ENCODE measurements around the gene MRGPRG. TPM values are rescaled to one million over a fixed set of nuclear protein-coding genes. Genes with fewer than 3 reads are reported as not detected.
"Not testable (repeated sequence)": the region's sequence is repeated elsewhere in the genome, so short reads cannot be mapped to it uniquely, and the experiment has no call there.

Gene MRGPRG
- not detected for total RNA-seq

DNA sequence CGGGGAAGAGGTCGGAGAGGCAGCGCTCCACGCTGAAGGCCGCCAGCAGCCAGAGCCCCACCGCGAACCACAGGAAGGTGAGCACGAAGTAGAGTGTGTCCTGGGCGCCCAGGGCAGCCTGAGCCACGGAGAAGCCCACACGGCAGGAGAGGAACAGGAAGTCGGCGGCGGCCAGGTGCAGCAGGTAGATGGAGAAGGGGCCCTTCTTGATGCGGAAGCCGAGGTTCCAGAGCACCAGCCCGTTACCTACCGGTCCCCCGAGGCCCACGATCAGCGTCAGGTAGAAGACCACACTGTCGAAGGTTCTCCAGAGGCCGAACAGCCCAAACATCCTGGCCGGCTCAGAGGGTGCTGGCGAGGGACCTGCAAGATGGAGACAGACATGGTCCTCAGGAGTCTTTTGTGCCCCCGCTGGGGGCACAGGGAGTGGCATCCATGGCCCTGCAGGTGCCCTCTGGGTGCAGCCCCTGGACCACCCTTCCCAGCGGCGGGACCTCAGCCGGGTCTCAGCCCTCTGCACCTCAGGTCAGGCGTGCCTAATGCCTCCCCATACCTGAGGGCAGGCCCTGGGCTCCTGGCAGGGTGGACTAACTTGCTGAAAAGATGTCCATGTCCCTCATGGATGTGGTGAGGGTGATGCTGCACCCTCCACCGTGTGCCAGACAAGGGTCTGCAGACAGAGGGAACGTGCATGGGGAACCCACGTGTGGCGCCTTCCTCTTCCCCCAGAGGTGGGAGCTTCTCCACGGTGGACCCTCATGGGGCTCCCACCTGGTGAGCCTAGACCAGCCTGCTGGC is at the start of gene MRGPRG:
TSS of gene MRGPRG (minus strand) at position 331 of the 798 bp plus-strand sequence. CDS start at position 331, 0 bp downstream.
- no peak for ATAC-seq
- Mint-ChIP-seq H3K36me3 (no peaks in the 10 kb centered on the region), H3K9me3 (no peaks in the 10 kb centered on the region), H3K27ac (no peak within 1 kb of the TSS)
- DNase-seq (ENCODE audit: low spot score in 2 of 2) = peak in 1 of 2 donors; percentile 45

GRCh38 chr11:3262548-3262947 is 43.9 kb upstream of the MRGPRG start:
- not testable (repeated sequence) for H3K9me3 Mint-ChIP-seq; DNase-seq (ENCODE audit: low spot score in 2 of 2); H3K36me3 Mint-ChIP-seq; H3K27ac Mint-ChIP-seq; ATAC-seq

GRCh38 chr11:3261831-3262230 is 43.2 kb upstream of the MRGPRG start:
- not testable (repeated sequence) for ATAC-seq; H3K36me3 Mint-ChIP-seq; DNase-seq (ENCODE audit: low spot score in 2 of 2); H3K9me3 Mint-ChIP-seq; H3K27ac Mint-ChIP-seq

GRCh38 chr11:3257509-3257908 is 38.9 kb upstream of the MRGPRG start:
- H3K9me3 Mint-ChIP-seq; H3K27ac Mint-ChIP-seq; ATAC-seq; DNase-seq (ENCODE audit: low spot score in 2 of 2); H3K36me3 Mint-ChIP-seq: not testable (repeated sequence)

DNA sequence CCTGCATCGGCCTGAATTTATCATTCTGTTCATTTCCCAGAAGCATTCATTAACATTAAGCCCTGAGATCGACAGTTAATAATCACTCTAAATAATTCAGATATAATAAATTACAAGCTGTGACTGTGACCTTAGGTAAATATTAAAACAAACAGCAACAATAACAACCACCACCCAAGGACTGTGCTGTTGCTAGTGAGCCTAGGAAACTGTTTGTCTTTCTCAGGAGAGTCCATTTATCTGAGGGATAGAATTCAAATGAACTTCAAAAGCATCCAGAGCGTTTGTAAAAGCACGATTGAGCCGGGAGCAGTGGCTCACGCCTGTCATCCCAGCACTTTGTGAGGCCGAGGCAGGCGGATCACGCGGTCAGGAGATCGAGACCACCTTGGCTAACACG is 36.6 kb upstream of the MRGPRG start:
- DNase-seq (ENCODE audit: low spot score in 2 of 2); ATAC-seq; H3K9me3 Mint-ChIP-seq; H3K36me3 Mint-ChIP-seq; H3K27ac Mint-ChIP-seq: not testable (repeated sequence)

GRCh38 chr11:3254773-3255172 is 36.2 kb upstream of the MRGPRG start:
- not testable (repeated sequence) for ATAC-seq; H3K27ac Mint-ChIP-seq; DNase-seq (ENCODE audit: low spot score in 2 of 2); H3K36me3 Mint-ChIP-seq; H3K9me3 Mint-ChIP-seq

- Mint-ChIP-seq H3K27ac (no peak overlapping the region), H3K9me3 (no peaks in the 10 kb centered on the region), H3K36me3 (no peaks in the 10 kb centered on the region)
- DNase-seq (ENCODE audit: low spot score in 2 of 2) (no peak), ATAC-seq (no peak)
These were observed 26.5 kb upstream of the MRGPRG start for GRCh38 chr11:3245071-3245470.

DNA sequence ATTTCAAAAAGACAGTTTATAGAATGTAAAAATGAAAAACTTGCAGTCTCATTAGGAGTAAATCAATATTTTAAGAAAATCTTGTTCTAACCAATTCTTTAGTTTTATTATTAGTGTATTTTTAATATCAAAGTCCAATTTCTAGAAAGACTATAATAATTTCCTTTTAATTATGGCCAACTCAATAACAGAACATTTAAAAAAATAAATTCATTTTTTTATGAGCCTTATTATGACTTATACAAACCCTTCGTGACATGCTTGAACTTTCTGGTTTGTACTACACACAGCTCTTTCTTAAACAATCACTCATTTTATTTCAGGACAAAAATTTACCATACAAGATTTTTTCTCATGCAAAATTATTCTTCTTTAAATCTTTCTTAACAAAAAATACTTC is 25.3 kb upstream of the MRGPRG start:
- no peak overlapping the region for H3K27ac Mint-ChIP-seq

GRCh38 chr11:3237119-3237518 is 18.5 kb upstream of the MRGPRG start:
- no peak for DNase-seq (ENCODE audit: low spot score in 2 of 2)
- no peak overlapping the region for H3K27ac Mint-ChIP-seq

More for the DNA sequence above, 25.3 kb upstream of the MRGPRG start:
- no peak for DNase-seq (ENCODE audit: low spot score in 2 of 2)
- no peaks in the 10 kb centered on the region for H3K36me3 Mint-ChIP-seq
- H3K9me3 Mint-ChIP-seq = no peaks in the 10 kb centered on the region
- ATAC-seq = no peak

GRCh38 chr11:3234846-3235245 is 16.2 kb upstream of the MRGPRG start:
- Mint-ChIP-seq H3K27ac (no peak overlapping the region), H3K36me3 (no peaks in the 10 kb centered on the region), H3K9me3 (no peaks in the 10 kb centered on the region)
- DNase-seq (ENCODE audit: low spot score in 2 of 2) (no peak), ATAC-seq (no peak)

More at GRCh38 chr11:3237119-3237518, 18.5 kb upstream of the MRGPRG start:
- no peaks in the 10 kb centered on the region for H3K36me3 Mint-ChIP-seq
- no peaks in the 10 kb centered on the region for H3K9me3 Mint-ChIP-seq
- ATAC-seq = no peak

DNA sequence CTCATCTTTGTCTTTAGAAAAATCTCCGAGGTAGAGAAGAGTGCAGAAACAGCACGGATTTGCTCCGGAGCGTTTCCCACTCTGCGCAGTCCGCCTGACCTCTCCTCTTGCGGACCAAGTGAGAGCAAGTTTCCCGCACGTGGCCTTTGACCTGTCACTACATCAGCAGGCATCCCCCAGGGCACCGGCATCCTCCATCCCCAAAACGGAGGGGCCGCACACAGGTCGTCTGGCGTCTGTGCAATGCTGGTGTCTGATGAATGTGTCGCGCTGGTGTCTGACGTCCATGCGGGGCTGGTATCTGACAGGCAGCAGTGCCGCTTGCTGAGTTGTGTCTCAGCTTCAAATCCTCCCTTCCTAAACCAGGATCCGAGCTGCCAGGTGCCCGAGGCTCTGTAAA is 14.3 kb upstream of the MRGPRG start:
- H3K9me3 Mint-ChIP-seq = no peaks in the 10 kb centered on the region
- no peak overlapping the region for H3K27ac Mint-ChIP-seq
- no peaks in the 10 kb centered on the region for H3K36me3 Mint-ChIP-seq
- DNase-seq (ENCODE audit: low spot score in 2 of 2) = no peak
- no peak for ATAC-seq

GRCh38 chr11:3231851-3232744 is 13.5 kb upstream of the MRGPRG start, which contains the start of gene MRGPRE:
TSS of gene MRGPRE (minus strand) at chr11:3232417. CDS start at chr11:3228799, 3,618 bp downstream.
- DNase-seq (ENCODE audit: low spot score in 2 of 2) (peak in 1 of 2 donors; percentile 49), ATAC-seq (no peak)
- H3K36me3 Mint-ChIP-seq = no peaks in the 10 kb centered on the region
- no peak within 1 kb of the TSS for H3K27ac Mint-ChIP-seq
- no peaks in the 10 kb centered on the region for H3K9me3 Mint-ChIP-seq

DNA sequence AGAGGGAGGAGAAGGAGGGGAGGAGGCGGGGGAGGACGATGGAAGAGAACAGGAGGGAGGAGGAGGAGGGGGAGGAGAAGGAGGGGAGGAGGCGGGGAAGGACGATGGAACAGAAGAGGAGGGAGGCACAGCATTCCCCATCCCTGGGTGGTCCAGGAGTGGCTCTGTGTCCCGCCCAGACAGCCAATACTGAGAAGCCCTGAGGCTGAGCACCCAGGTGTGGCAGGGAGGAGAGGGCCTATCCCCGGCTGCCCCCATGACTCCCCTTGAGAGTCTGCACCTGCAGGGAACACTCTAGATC is 12.9 kb upstream of the MRGPRG start:
- no peak for ATAC-seq
- DNase-seq (ENCODE audit: low spot score in 2 of 2) = no peak
- H3K9me3 Mint-ChIP-seq = no peaks in the 10 kb centered on the region
- H3K27ac Mint-ChIP-seq = no peak overlapping the region
- H3K36me3 Mint-ChIP-seq = no peaks in the 10 kb centered on the region

DNA sequence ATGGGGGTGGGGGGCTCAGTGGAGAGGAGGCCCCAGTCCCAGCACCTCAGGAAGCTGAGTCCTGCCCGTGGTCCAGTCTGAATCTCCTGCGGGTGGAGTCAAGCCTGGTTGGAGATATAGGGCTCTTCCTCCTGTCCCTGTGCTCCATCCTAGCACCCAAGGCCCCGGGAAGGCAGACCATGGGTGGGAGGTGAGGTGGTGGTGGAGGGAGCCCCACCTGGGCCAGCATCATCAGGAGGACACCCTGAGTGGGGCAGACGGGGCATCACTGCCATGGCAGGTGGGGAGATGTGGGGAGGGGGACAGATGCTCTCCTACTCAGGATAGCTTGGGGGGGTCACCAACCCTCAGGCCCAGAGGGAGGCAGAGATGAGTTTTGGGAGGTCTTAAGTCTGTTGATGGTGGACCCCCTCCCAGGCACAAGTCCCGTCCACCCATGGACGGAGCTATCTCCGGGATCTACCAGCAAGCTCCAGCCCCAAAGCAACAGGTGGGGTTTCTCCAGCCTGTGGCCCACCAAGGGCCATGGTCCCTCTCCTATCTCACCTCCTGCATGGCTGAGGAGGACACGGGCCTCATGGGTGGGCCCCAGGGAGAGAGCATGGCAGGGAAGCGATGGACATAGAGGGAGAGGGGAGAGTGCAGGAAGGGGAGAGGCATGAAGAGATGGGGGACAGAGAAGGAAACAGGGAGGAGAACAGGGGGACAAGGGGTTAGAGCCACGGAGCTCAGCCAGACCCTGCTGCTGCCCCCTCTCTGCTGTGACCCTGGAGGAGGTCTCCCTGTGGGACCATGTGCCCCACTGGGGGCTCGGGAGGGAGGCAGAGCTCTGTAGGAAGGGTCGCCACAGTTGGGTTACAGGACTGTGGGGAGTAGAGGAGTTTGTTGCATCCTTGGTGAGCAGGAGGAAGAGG is 12.3 kb upstream of the MRGPRG start:
- ATAC-seq (no peak), DNase-seq (ENCODE audit: low spot score in 2 of 2) (no peak)
- Mint-ChIP-seq H3K36me3 (no peaks in the 10 kb centered on the region), H3K27ac (no peak overlapping the region), H3K9me3 (no peaks in the 10 kb centered on the region)

DNA sequence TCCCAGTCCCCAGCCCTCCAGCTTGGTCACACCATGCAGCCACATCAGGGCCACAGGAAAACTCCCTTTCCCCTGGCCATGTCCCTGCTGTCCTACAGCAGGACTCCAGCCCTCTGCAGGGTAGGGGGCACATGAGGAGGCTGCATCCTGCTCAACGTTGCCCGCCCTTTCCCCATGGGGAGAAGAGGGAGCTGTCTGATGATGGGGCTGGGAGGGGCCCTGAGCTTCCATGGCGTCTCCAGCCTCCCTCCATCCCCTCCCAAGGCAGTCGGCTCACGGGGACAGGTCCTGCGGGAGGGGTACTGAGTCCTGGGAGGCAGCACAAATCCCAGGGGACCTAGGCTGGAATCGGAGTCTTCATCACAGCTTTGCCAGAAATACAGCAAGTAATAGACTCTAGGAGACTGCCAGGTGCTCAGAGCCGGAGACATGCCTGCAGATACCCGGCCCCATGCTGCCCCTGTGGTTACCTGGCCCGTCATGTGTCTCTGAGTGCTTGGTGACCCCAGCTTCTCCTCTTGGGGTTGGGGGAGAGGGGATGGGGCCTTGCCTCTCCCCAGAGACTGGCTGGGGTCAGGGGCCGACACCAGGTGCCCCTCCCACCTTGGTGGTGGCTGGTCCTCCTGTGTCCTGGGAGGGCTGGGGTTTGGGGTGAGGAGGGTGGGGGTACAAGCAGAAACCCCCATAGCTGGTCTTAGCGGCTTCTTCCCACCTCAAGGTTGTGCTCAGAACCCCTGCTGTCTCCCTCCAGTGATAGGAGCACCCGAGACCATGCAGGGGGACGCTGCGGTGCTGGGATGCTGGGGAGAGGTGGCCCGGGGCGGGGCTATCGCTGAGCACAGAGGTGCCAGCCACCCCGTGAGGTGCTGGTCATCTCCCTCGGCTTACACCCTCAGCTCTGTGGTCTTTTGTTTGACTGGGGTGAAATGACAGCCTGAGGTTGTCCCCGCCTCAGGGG is 11.3 kb upstream of the MRGPRG start:
- Mint-ChIP-seq H3K27ac (no peak overlapping the region), H3K36me3 (no peaks in the 10 kb centered on the region), H3K9me3 (no peaks in the 10 kb centered on the region)
- ATAC-seq (no peak), DNase-seq (ENCODE audit: low spot score in 2 of 2) (no peak)

DNA sequence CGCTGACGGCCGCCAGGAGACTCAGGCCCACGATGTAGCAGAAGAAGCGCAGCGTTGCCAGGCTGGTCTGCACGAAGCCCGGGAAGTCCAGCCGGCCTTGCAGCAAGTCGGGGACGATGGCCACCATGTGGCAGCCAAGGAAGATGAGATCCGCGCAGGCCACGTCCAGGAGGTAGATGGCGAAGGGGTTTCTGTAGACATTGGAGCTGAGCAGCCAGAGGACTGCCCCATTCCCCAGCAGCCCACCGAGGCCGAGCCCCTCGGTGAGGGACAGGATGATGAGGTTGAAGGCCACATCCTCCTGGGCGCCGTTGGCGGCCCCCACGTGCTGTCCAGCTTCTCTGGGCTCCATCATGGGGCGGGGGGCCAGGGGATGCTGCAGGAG is 9.8 kb upstream of the MRGPRG start:
- no peaks in the 10 kb centered on the region for H3K9me3 Mint-ChIP-seq
- no peak overlapping the region for H3K27ac Mint-ChIP-seq
- DNase-seq (ENCODE audit: low spot score in 2 of 2) (no peak), ATAC-seq (no peak)
- no peaks in the 10 kb centered on the region for H3K36me3 Mint-ChIP-seq
